ENCODE measurements around the gene PLIN5. TPM values are rescaled to one million over a fixed set of nuclear protein-coding genes. Genes with fewer than 3 reads are reported as not detected.

PLIN5 gene
- polyA plus RNA-seq, 1 donor from 2014 or later = 1.3 TPM

- no peaks in the 10 kb centered on the region for H3K9me2 ChIP-seq (ENCODE audit: insufficient read depth, low read length)
- no peaks in the 10 kb centered on the region for H3F3A ChIP-seq (ENCODE audit: insufficient read depth, low read length, poor library complexity, severe bottlenecking)
- no peaks in the 10 kb centered on the region for H3K36me3 ChIP-seq (ENCODE audit: insufficient read depth, low read length)
- no peaks in the 10 kb centered on the region for H4K20me1 ChIP-seq (ENCODE audit: insufficient read depth)
- TF ChIP-seq SMC3 (conservative IDR thresholded peaks at IDR 0.05; ENCODE audit: poor library complexity) (no peak), TAF1 (IDR thresholded peaks at IDR 0.05; ENCODE audit: low read depth) (no peak), MXI1 (conservative IDR thresholded peaks at IDR 0.05; ENCODE audit: poor library complexity, severe bottlenecking) (no peak), POLR2AphosphoS5 (IDR thresholded peaks at IDR 0.05) (no peak), REST (IDR thresholded peaks at IDR 0.05; ENCODE audit: borderline replicate concordance) (no peak), EP300 (conservative IDR thresholded peaks at IDR 0.05; ENCODE audit: poor library complexity, severe bottlenecking) (no peak), CTCF (IDR thresholded peaks at IDR 0.05; ENCODE audit: poor library complexity, severe bottlenecking) (no peak), EZH2 (IDR thresholded peaks at IDR 0.05; ENCODE audit: borderline replicate concordance, insufficient read depth, low read length, poor library complexity, severe bottlenecking) (no peak), RAD21 (conservative IDR thresholded peaks at IDR 0.05) (no peak)
- no peak overlapping the region for H3K4me3 ChIP-seq (ENCODE audit: low read length)
- H3K9me3 ChIP-seq (ENCODE audit: low read length) = no peaks in the 10 kb centered on the region
- no peak overlapping the region for H2AFZ ChIP-seq (ENCODE audit: low read depth, low read length)
- H3K79me2 ChIP-seq (replicated peaks; ENCODE audit: insufficient read depth, low read length) = no peaks in the 10 kb centered on the region
- H3K27me3 ChIP-seq (ENCODE audit: insufficient read depth, low read depth, low read length) = no peaks in the 10 kb centered on the region
- H3K4me2 ChIP-seq (ENCODE audit: low read length) = no peak overlapping the region
- no peak overlapping the region for H3K27ac ChIP-seq (ENCODE audit: low read length)
- H3K9ac ChIP-seq (ENCODE audit: low read length) = no peak overlapping the region
These were observed 46.5 kb downstream of the PLIN5 start for GRCh38 chr19:4488496-4488895.

GRCh38 chr19:4487572-4487971, 47.5 kb downstream of the PLIN5 start:
- Histone ChIP-seq H4K20me1 (ENCODE audit: insufficient read depth) (no peaks in the 10 kb centered on the region), H3K4me2 (ENCODE audit: low read length) (no peak overlapping the region), H3K27me3 (ENCODE audit: insufficient read depth, low read depth, low read length) (no peaks in the 10 kb centered on the region), H3K9ac (ENCODE audit: low read length) (no peak overlapping the region), H3K4me3 (ENCODE audit: low read length) (no peak overlapping the region), H3K27ac (ENCODE audit: low read length) (no peak overlapping the region), H3K36me3 (ENCODE audit: insufficient read depth, low read length) (no peaks in the 10 kb centered on the region), H3K9me3 (ENCODE audit: low read length) (no peaks in the 10 kb centered on the region), H3K79me2 (replicated peaks; ENCODE audit: insufficient read depth, low read length) (no peaks in the 10 kb centered on the region), H3F3A (ENCODE audit: insufficient read depth, low read length, poor library complexity, severe bottlenecking) (no peaks in the 10 kb centered on the region), H2AFZ (ENCODE audit: low read depth, low read length) (no peak overlapping the region), H3K9me2 (ENCODE audit: insufficient read depth, low read length) (no peaks in the 10 kb centered on the region)
- TF ChIP-seq TAF1 (IDR thresholded peaks at IDR 0.05; ENCODE audit: low read depth) = no peak
- no peak for TF ChIP-seq REST (IDR thresholded peaks at IDR 0.05; ENCODE audit: borderline replicate concordance)
- no peak for TF ChIP-seq EZH2 (IDR thresholded peaks at IDR 0.05; ENCODE audit: borderline replicate concordance, insufficient read depth, low read length, poor library complexity, severe bottlenecking)

All from neural cell (in vitro differentiated cells).